Activated CD8-positive, alpha-beta T cell treated with anti-CD3 and anti-CD28 coated beads, Interleukin-2, amount 10 ng/mL, durations not matched to agents 7 days and 5 days (primary cell): Measurements from ENCODE around the gene HLTF. TPM values are rescaled to one million over a fixed set of nuclear protein-coding genes. Genes with fewer than 3 reads are reported as not detected.

ENCODE experiments used
- ATAC-seq: fragments of 150-1000 bp; cut with Tn5 transposase; one replicate; pipeline ENCODE4 v1.10.0; 2021; ENCODE audit warnings: moderate library complexity
- CTCF ChIA-PET: fragments of 350-600 bp; sonication (Branson Sonifier 250); formaldehyde crosslinking; loops from one replicate; lab custom pipeline; 2021; ENCODE audit warnings: antibody characterized with exemption; lab: Charles Lee
- POLR2A ChIA-PET: fragments of 350-600 bp; sonication (Branson Sonifier 250); formaldehyde crosslinking; loops from one replicate; lab custom pipeline; 2021; ENCODE audit warnings: antibody characterized with exemption; lab: Charles Lee
- DNase-seq: peaks from one replicate; pipeline ENCODE4 v3.0.0-alpha.2; 2020
- H3K27ac Mint-ChIP-seq: one replicate; pipeline ENCODE4 v1.8.0; 2021; ENCODE audit warnings: mild to moderate bottlenecking, mixed read lengths
- H3K27me3 Mint-ChIP-seq: one replicate; pipeline ENCODE4 v1.8.0; 2021; ENCODE audit warnings: low read depth, mixed read lengths
- H3K36me3 Mint-ChIP-seq: one replicate; pipeline ENCODE4 v1.8.0; 2021; ENCODE audit warnings: low read depth, mixed read lengths
- H3K4me1 Mint-ChIP-seq: one replicate; pipeline ENCODE4 v1.8.0; 2021; ENCODE audit warnings: low read depth, mixed read lengths
- H3K4me3 Mint-ChIP-seq: one replicate; pipeline ENCODE4 v1.8.0; 2021; ENCODE audit warnings: mild to moderate bottlenecking, mixed read lengths
- H3K9me3 Mint-ChIP-seq: one replicate; pipeline ENCODE4 v1.8.0; 2022; ENCODE audit warnings: mixed read lengths; ENCODE audit not compliant: insufficient read depth
- total RNA-seq, 2 experiments: library from RNA; stranded (reverse); gene quantifications; one replicate each; pipeline ENCODE4 v1.2.3, GENCODE V29; 2021

Gene HLTF
- 10 to 100 TPM; 25.2 to 27.3 TPM for total RNA-seq

- DNase-seq = peak; percentile 95
- peak; percentile 100 for ATAC-seq
- peak within 1 kb of the TSS; percentile 96 for H3K4me3 Mint-ChIP-seq
- CTCF ChIA-PET = interaction anchor here (1.1 to 1.6 kb wide), 5 partner anchors 17 to 189 kb away, joined by 3 to 4 read pairs (median 3); no protein-coding TSS in a partner anchor
- peaks cover 19% of the 10 kb centered on the region for H3K36me3 Mint-ChIP-seq
- H3K9me3 Mint-ChIP-seq = no peaks in the 10 kb centered on the region
- POLR2A ChIA-PET = no interaction called here
- no peaks in the 10 kb centered on the region for H3K27me3 Mint-ChIP-seq
- peaks cover 24% of the 10 kb centered on the region for H3K4me1 Mint-ChIP-seq
- H3K27ac Mint-ChIP-seq = peak within 1 kb of the TSS; percentile 88
Observed at GRCh38 chr3:149086232-149086988, at the start of gene HLTF. Gene HLTF (minus strand): TSS chr3:149086533. CDS start chr3:149086336, 197 bp downstream.

DNA sequence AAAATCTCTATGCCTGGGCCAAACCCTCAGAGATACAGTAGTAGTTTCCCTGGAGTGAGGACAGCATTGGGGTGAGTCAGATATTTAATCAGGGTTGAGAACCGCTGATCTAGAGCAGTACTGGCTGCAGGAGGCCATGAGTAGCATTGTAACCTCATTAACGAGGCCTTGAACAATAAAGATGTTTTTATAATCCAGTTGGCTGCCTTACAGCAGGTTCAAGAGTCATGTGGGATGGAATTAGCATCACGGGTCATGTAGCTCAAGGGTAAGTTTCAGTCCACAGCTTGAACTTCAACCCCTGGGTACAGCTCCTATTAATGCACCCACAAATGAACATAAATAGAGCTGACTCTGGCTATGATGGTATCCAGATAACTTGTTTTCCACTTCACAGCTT is 48.2 kb upstream of the HLTF start:
- ChIA-PET CTCF (interaction anchor here (0.9 to 1.5 kb wide), 2 partner anchors 14 to 23 kb away, joined by 4 read pairs; no protein-coding TSS in a partner anchor), POLR2A (interaction anchor here (0.5 kb wide), 1 partner anchor 164 kb away, joined by 3 read pairs; no protein-coding TSS in a partner anchor)
- Mint-ChIP-seq H3K9me3 (no peaks in the 10 kb centered on the region), H3K36me3 (peaks cover 19% of the 10 kb centered on the region), H3K4me3 (no peak overlapping the region), H3K27me3 (no peaks in the 10 kb centered on the region), H3K4me1 (peaks cover 25% of the 10 kb centered on the region), H3K27ac (no peak overlapping the region)
- ATAC-seq (no peak), DNase-seq (no peak)

DNA sequence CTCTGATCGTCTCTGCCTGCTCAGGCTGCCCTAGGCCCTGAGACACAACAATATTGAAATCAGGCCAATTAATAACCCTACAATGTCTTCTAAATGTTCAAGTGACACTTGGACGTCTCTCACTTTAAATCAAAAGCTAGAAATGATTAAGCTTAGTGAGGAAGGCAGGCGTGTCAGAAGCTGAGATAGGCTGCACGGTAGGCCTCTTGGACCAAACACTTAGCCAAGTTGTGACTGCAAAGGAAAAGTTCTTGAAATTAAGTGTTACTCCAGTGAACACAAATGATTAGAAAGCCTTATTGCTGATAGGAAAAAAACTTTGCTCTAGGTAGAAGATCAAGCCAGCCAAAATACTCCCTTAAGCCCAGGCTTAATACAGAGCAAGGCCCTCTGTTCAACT is 45.3 kb upstream of the HLTF start:
- H3K27ac Mint-ChIP-seq = no peak overlapping the region
- peak overlapping the region; percentile 89 for H3K4me3 Mint-ChIP-seq
- ChIA-PET POLR2A (no interaction called here), CTCF (interaction anchor here (0.7 to 5.1 kb wide), 4 partner anchors 11 to 177 kb away, joined by 4 to 37 read pairs (median 11); no protein-coding TSS in a partner anchor)
- peaks cover 19% of the 10 kb centered on the region for H3K36me3 Mint-ChIP-seq
- DNase-seq (no peak), ATAC-seq (no peak)
- peaks cover 5% of the 10 kb centered on the region for H3K27me3 Mint-ChIP-seq
- no peaks in the 10 kb centered on the region for H3K9me3 Mint-ChIP-seq
- peaks cover 34% of the 10 kb centered on the region for H3K4me1 Mint-ChIP-seq

DNA sequence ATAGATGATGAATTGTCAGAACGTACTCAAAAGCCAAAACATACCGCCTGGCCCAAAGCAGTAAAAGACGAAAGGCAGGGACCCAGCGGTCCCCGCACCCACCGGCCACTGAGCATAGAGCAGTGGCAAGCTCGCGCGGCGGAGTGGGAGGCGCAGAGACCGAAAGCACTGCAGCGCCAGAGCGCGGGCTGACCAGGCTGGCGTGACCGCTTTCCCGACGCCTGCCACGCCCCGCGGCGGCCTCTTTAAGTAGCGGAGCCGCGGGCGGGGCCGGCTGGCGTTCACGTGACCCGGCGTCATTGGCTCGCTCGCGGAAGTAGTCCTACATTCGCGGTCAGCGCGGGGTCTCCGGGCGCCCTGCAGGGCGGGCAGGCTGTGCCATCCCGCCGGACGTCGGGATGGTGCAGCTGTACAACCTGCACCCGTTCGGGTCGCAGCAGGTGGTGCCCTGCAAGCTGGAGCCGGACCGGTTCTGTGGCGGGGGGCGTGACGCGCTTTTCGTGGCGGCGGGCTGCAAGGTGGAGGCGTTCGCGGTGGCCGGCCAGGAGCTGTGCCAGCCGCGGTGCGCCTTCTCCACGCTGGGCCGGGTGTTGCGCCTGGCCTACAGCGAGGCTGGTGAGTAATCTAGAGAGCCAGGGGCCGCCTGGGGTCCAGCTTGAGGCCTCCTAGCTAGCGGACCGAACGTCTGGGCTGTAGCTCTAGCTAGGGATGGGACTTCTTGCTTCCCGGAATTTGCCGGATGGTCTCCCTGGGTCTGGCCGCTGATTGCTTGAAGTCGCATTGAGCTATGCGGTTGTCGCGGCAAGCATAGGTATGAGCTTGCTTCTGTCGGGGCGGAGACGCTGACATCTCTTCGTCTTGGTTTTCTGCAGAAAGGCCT is 43.2 kb upstream of the HLTF start, which contains the start of gene HPS3:
Gene HPS3, plus strand, starts transcription at position 313 of the 880 bp plus-strand sequence. Its CDS starts 86 bp downstream, at position 399.
- H3K9me3 Mint-ChIP-seq = no peaks in the 10 kb centered on the region
- peak within 1 kb of the TSS; percentile 88 for H3K27ac Mint-ChIP-seq
- DNase-seq (peak; percentile 89), ATAC-seq (peak; percentile 94)
- peaks cover 7% of the 10 kb centered on the region for H3K27me3 Mint-ChIP-seq
- peak within 1 kb of the TSS; percentile 89 for H3K4me3 Mint-ChIP-seq
- ChIA-PET POLR2A (interaction anchor here (0.6 to 2.1 kb wide), 8 partner anchors 9 to 176 kb away, joined by 3 to 7 read pairs (median 5); partner anchors contain the start of gene GYG1), CTCF (interaction anchor here (0.6 to 5.1 kb wide), 13 partner anchors 9 to 175 kb away, joined by 3 to 37 read pairs (median 3); partner anchors contain the start of gene HLTF)
- peaks cover 34% of the 10 kb centered on the region for H3K4me1 Mint-ChIP-seq
- H3K36me3 Mint-ChIP-seq = peaks cover 14% of the 10 kb centered on the region

- peaks cover 34% of the 10 kb centered on the region for H3K4me1 Mint-ChIP-seq
- ChIA-PET CTCF (interaction anchor here (0.7 to 5.1 kb wide), 6 partner anchors 8 to 174 kb away, joined by 3 to 37 read pairs (median 10); no protein-coding TSS in a partner anchor), POLR2A (interaction anchor here (0.9 to 2.1 kb wide), 4 partner anchors 24 to 138 kb away, joined by 3 to 7 read pairs (median 6); partner anchors contain the start of gene GYG1)
- ATAC-seq (no peak), DNase-seq (no peak)
- peaks cover 12% of the 10 kb centered on the region for H3K27me3 Mint-ChIP-seq
- no peaks in the 10 kb centered on the region for H3K9me3 Mint-ChIP-seq
- peaks cover 14% of the 10 kb centered on the region for H3K36me3 Mint-ChIP-seq
- H3K27ac Mint-ChIP-seq = peak overlapping the region; percentile 88
- peak overlapping the region; percentile 89 for H3K4me3 Mint-ChIP-seq
Observed at GRCh38 chr3:149128821-149129220, 42.5 kb upstream of the HLTF start.

GRCh38 chr3:149122721-149123578 is 36.6 kb upstream of the HLTF start:
- Mint-ChIP-seq H3K27ac (no peak overlapping the region), H3K4me1 (no peaks in the 10 kb centered on the region), H3K4me3 (no peak overlapping the region), H3K9me3 (no peaks in the 10 kb centered on the region), H3K27me3 (peaks cover 11% of the 10 kb centered on the region), H3K36me3 (no peaks in the 10 kb centered on the region)
- no peak for ATAC-seq
- DNase-seq = no peak
- CTCF ChIA-PET = interaction anchor here (0.7 to 5.9 kb wide), 4 partner anchors 150 to 168 kb away, joined by 4 to 113 read pairs (median 35); no protein-coding TSS in a partner anchor
- POLR2A ChIA-PET = interaction anchor here (0.7 kb wide), 1 partner anchor 131 kb away, joined by 3 read pairs; no protein-coding TSS in a partner anchor

DNA sequence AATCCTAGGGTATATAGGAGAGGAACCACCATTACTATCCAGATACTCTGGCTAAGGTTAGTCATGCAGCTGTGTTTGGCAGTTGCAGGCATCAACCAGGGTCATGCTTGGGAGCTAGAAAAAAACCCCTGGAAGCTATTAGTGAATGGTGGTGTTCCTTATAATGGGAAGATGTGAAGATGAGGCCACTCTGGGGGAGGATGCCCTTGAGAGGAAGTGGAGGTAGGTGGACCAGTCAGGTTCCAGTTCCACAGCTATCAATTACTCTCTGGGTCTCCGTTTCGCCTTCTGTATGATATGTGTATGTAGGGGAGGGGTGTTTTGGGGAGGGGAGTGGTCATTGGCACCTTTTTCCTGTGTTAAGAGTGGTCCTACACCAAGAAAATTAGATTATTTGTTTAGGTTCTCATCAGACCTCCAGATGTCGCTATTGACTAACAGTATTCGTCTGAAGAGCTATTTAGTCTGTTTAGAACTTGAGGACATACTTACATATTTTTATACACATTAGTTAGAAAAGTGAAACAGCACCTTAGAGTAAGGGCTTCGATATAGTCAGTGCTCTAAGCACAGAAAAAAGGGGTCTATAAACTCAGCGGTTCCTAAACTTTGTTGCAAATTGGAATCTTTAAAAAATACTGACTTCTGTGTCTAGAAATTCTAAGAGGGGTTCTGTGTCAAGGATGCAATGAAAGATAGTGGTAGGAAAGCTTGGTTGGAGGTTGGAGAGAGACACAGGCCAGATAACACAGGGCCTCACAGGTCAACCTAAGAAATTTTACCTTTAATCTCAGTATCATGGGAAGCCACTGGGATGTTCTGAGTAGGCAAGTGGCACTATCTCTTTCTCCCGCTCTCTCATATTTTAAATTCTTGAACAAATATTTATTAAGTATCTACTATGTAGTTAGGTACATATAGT is 34.0 kb upstream of the HLTF start:
- Mint-ChIP-seq H3K4me3 (no peak overlapping the region), H3K9me3 (no peaks in the 10 kb centered on the region), H3K36me3 (no peaks in the 10 kb centered on the region), H3K27me3 (peaks cover 7% of the 10 kb centered on the region), H3K4me1 (no peaks in the 10 kb centered on the region), H3K27ac (no peak overlapping the region)
- ChIA-PET CTCF (interaction anchor here (0.6 to 5.9 kb wide), 45 partner anchors 9 to 448 kb away, joined by 3 to 113 read pairs (median 4); partner anchors contain the start of genes GYG1 and HPS3), POLR2A (interaction anchor here (1.7 kb wide), 1 partner anchor 10 kb away, joined by 5 read pairs; no protein-coding TSS in a partner anchor)
- DNase-seq (peak; percentile 31), ATAC-seq (peak; percentile 89)

GRCh38 chr3:149119466-149119865 is 33.1 kb upstream of the HLTF start:
- H3K4me1 Mint-ChIP-seq = no peaks in the 10 kb centered on the region
- no peak overlapping the region for H3K27ac Mint-ChIP-seq
- no peak for ATAC-seq
- H3K4me3 Mint-ChIP-seq = no peak overlapping the region
- CTCF ChIA-PET = interaction anchor here (0.6 to 5.9 kb wide), 22 partner anchors 10 to 360 kb away, joined by 3 to 113 read pairs (median 6); partner anchors contain the start of gene HPS3
- no peaks in the 10 kb centered on the region for H3K36me3 Mint-ChIP-seq
- no peak for DNase-seq
- H3K9me3 Mint-ChIP-seq = no peaks in the 10 kb centered on the region
- peaks cover 4% of the 10 kb centered on the region for H3K27me3 Mint-ChIP-seq
- POLR2A ChIA-PET = no interaction called here

- CTCF ChIA-PET = interaction anchor here (3.2 to 5.9 kb wide), 4 partner anchors 155 to 173 kb away, joined by 11 to 113 read pairs (median 46); no protein-coding TSS in a partner anchor
- no peaks in the 10 kb centered on the region for H3K4me1 Mint-ChIP-seq
- no peaks in the 10 kb centered on the region for H3K9me3 Mint-ChIP-seq
- POLR2A ChIA-PET = no interaction called here
- H3K4me3 Mint-ChIP-seq = no peak overlapping the region
- H3K27ac Mint-ChIP-seq = no peak overlapping the region
- no peak for ATAC-seq
- DNase-seq = no peak
- no peaks in the 10 kb centered on the region for H3K27me3 Mint-ChIP-seq
- no peaks in the 10 kb centered on the region for H3K36me3 Mint-ChIP-seq
Observed at GRCh38 chr3:149118724-149119123, 32.4 kb upstream of the HLTF start.
